Breast epithelium (tissue), 3 donors: ENCODE data around the gene EVA1A.

ENCODE experiments used
- POLR2A ChIP-seq: fragments of 450-650 bp; IDR thresholded peaks from one replicate; pipeline ENCODE4 v1.6.1; 2016; ENCODE audit warnings: antibody characterized with exemption, mild to moderate bottlenecking, moderate library complexity
- POLR2AphosphoS5 ChIP-seq, 3 donors: sonication (generic); formaldehyde crosslinking; IDR thresholded peaks; one replicate each; pipeline ENCODE4 v1.6.1; 2017; ENCODE audit warnings: antibody characterized with exemption in 3 of 3
- TF ChIP-seq, protein P1 (sequence below), 3 donors: fragments of 450-650 bp; IDR thresholded peaks; one replicate each; pipeline ENCODE4 v1.5.1; 2016 to 2017; ENCODE audit warnings: antibody characterized with exemption in 3 of 3, mild to moderate bottlenecking in 3 of 3, moderate library complexity in 3 of 3

DNA sequence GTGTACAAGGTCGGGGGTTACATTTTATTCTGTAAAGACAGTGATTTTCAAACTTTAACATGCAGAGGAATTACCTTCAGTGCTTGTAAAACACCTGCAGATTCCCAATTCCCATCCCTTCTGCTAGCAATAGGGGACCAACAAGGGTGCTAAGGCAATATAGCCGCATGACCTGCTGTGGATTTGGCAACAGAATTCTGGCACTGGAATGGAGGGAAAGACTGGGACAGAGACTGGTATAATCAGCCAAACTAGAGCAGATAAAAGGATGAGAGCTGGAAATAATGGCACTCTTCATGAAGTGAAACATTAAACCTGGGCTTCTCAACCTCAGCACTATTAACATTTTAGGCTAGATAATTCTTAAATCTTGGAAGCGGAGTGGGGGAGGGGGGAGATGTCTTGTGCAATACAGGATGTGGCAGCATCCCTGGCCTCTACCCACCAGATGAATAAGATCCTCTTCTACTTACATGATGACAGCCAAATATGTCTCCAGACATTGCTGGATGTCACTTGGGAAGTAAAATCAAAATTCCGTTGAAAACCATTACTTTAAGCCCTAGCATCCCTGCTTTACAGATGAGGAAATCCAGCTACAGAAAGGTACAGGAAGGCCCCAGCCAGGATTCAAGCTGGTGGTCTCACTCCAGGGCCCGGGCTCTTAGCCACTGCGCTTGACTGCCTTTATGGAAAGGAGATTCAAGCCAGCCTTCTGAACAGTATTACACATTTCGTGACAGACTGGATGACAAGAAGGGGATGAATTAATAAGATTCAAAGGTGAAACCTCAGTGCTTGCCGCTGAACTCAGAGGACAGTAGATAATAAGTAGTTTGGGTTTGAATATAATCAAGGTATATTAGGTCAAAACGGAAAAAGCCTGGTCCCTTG lies 1.7 kb downstream of the EVA1A start:
- TF ChIP-seq POLR2A = no peak
- TF ChIP-seq, protein P1, sequence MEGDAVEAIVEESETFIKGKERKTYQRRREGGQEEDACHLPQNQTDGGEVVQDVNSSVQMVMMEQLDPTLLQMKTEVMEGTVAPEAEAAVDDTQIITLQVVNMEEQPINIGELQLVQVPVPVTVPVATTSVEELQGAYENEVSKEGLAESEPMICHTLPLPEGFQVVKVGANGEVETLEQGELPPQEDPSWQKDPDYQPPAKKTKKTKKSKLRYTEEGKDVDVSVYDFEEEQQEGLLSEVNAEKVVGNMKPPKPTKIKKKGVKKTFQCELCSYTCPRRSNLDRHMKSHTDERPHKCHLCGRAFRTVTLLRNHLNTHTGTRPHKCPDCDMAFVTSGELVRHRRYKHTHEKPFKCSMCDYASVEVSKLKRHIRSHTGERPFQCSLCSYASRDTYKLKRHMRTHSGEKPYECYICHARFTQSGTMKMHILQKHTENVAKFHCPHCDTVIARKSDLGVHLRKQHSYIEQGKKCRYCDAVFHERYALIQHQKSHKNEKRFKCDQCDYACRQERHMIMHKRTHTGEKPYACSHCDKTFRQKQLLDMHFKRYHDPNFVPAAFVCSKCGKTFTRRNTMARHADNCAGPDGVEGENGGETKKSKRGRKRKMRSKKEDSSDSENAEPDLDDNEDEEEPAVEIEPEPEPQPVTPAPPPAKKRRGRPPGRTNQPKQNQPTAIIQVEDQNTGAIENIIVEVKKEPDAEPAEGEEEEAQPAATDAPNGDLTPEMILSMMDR (IDR thresholded peaks at IDR 0.05) = no peak
- TF ChIP-seq POLR2AphosphoS5 (IDR thresholded peaks at IDR 0.05) = no peak
